Retinal pigment epithelial cell (primary cell): ENCODE data around the gene SMIM24.

Source experiments
- DNase-seq: peaks from one replicate; pipeline ENCODE4 v3.0.0-alpha.2; 2010; ENCODE audit warnings: low read depth
- H3K4me3 ChIP-seq: 2 replicates; pipeline ENCODE4 v1.5.1; 2011; ENCODE audit warnings: mild to moderate bottlenecking, low read length, control low read depth, moderate library complexity
- CTCF ChIP-seq: conservative IDR thresholded peaks from 2 replicates; pipeline ENCODE4 v1.5.1; 2011; ENCODE audit warnings: low read depth, low read length, control low read depth, inconsistent platforms

SMIM24 gene

GRCh38 chr19:3524078-3524842 lies 43.9 kb upstream of the SMIM24 start:
- no peak overlapping the region for H3K4me3 ChIP-seq
- TF ChIP-seq CTCF = no peak
- no peak for DNase-seq

GRCh38 chr19:3523361-3524077 lies 43.2 kb upstream of the SMIM24 start:
- DNase-seq = no peak
- TF ChIP-seq CTCF = no peak
- H3K4me3 ChIP-seq = no peak overlapping the region

GRCh38 chr19:3522421-3523360 lies 42.4 kb upstream of the SMIM24 start:
- H3K4me3 ChIP-seq = no peak overlapping the region
- no peak for TF ChIP-seq CTCF
- DNase-seq = no peak

GRCh38 chr19:3521104-3521445 lies 40.8 kb upstream of the SMIM24 start:
- no peak for DNase-seq
- no peak for TF ChIP-seq CTCF
- H3K4me3 ChIP-seq = no peak overlapping the region

GRCh38 chr19:3520166-3521103 lies 40.1 kb upstream of the SMIM24 start:
- H3K4me3 ChIP-seq = no peak overlapping the region
- no peak for DNase-seq
- TF ChIP-seq CTCF = no peak

GRCh38 chr19:3519126-3519525 lies 38.8 kb upstream of the SMIM24 start:
- DNase-seq = no peak
- TF ChIP-seq CTCF = no peak
- no peak overlapping the region for H3K4me3 ChIP-seq
